Stimulated activated effector memory CD8-positive, alpha-beta T cell treated with anti-CD3 and anti-CD28 coated beads, Interleukin-12 subunit alpha, Interleukin-12 subunit beta, amount 100 ng/mL, for 72 hours (primary cell): ENCODE data around the gene NOC4L.

Source experiments
- ATAC-seq: fragments of 150-1000 bp; cut with Tn5 transposase; 2 replicates; pipeline ENCODE4 v1.10.0; 2021
- DNase-seq, 2 donors: peaks; one replicate each; pipeline ENCODE4 v3.0.0; 2021 to 2022; ENCODE audit warnings: low spot score in 2 of 2
- H3K27ac Mint-ChIP-seq: one replicate; pipeline ENCODE4 v1.8.0; 2022; ENCODE audit warnings: mild to moderate bottlenecking, mixed read lengths
- H3K36me3 Mint-ChIP-seq: one replicate; pipeline ENCODE4 v1.8.0; 2022; ENCODE audit warnings: mild to moderate bottlenecking, mixed read lengths
- H3K4me1 Mint-ChIP-seq: one replicate; pipeline ENCODE4 v1.8.0; 2022; ENCODE audit warnings: mixed read lengths
- H3K4me3 Mint-ChIP-seq: one replicate; pipeline ENCODE4 v1.8.0; 2022; ENCODE audit warnings: mild to moderate bottlenecking, mixed read lengths
- H3K9me3 Mint-ChIP-seq: one replicate; pipeline ENCODE4 v1.8.0; 2022; ENCODE audit warnings: mixed read lengths

The NOC4L gene

DNA sequence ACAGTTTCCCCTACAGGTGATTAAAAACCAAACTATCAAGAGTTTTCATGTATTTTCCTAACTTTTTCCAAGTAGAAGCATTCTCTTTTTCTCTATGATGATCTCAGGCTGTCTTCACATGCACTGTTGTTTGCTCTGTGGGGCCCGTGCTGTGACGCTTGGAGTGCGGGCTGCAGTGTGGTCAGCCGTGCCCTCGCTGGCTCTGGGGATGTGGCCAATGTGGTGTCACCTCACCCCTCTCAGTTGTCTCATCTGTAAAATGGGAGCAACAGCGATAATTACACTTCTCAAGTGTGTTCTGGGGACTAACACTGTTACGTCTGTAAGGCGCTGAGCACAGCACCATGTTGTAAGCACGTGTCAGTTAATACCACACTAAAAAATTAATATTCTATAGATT, 28.8 kb upstream of the NOC4L start:
- DNase-seq, result no peak
- H3K4me3 Mint-ChIP-seq, result no peak overlapping the region

GRCh38 chr12:132116709-132117557, 27.3 kb upstream of the NOC4L start:
- no peaks in the 10 kb centered on the region for H3K4me1 Mint-ChIP-seq
- no peak overlapping the region for H3K27ac Mint-ChIP-seq
- no peaks in the 10 kb centered on the region for H3K9me3 Mint-ChIP-seq

More for the DNA sequence above, 28.8 kb upstream of the NOC4L start:
- no peak for ATAC-seq
- H3K4me1 Mint-ChIP-seq, result no peaks in the 10 kb centered on the region
- H3K36me3 Mint-ChIP-seq, result peaks cover 64% of the 10 kb centered on the region
- H3K27ac Mint-ChIP-seq, result no peak overlapping the region
- H3K9me3 Mint-ChIP-seq, result no peaks in the 10 kb centered on the region

DNA sequence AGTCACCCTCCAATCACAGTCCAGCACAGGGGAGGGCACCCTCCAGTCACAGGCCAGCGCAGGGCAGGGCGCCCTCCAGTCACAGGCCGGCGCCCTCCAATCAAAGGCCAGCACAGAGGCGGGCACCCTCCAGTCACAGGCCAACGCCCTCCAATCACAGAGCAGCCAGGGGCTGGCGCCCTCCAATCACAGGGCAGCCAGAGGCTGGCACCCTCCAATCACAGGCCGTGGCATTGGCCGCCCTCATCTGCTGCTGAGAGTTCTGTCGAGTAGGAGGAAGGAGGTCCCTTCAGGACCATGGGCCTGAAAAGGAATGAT, 26.7 kb upstream of the NOC4L start:
- H3K27ac Mint-ChIP-seq, result no peak overlapping the region
- H3K4me1 Mint-ChIP-seq, result no peaks in the 10 kb centered on the region
- peak; percentile 47 for ATAC-seq
- no peaks in the 10 kb centered on the region for H3K9me3 Mint-ChIP-seq
- peaks cover 55% of the 10 kb centered on the region for H3K36me3 Mint-ChIP-seq
- no peak for DNase-seq
- H3K4me3 Mint-ChIP-seq, result no peak overlapping the region

More at GRCh38 chr12:132116709-132117557, 27.3 kb upstream of the NOC4L start:
- DNase-seq, result no peak
- H3K4me3 Mint-ChIP-seq, result no peak overlapping the region
- ATAC-seq, result peak; percentile 19
- H3K36me3 Mint-ChIP-seq, result peaks cover 59% of the 10 kb centered on the region

- no peaks in the 10 kb centered on the region for H3K4me1 Mint-ChIP-seq
- H3K9me3 Mint-ChIP-seq, result no peaks in the 10 kb centered on the region
- no peak for DNase-seq
- H3K27ac Mint-ChIP-seq, result no peak overlapping the region
- peaks cover 47% of the 10 kb centered on the region for H3K36me3 Mint-ChIP-seq
- H3K4me3 Mint-ChIP-seq, result no peak overlapping the region
- ATAC-seq, result no peak
Observed at GRCh38 chr12:132118876-132119275, 25.4 kb upstream of the NOC4L start.

DNA sequence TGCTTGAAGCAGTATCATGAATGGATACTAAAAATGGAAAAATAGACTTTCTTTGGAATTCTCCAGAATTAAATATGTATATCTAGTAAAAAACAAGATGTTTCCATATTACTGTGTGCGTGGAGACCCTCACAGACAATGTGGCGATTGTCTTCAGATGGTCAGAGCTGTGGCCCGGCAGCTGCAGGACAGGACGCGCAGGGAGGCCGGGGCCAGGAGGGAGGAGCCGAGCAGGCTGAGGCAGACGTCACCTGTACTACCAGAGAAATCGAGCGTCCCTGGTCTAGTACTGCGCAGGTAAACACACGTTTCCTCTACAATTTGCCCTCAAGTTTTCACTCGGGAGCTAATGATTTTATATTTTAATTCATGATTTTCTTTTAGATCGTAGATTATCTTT, 23.0 kb upstream of the NOC4L start:
- Mint-ChIP-seq H3K4me3 (no peak overlapping the region), H3K27ac (no peak overlapping the region), H3K9me3 (no peaks in the 10 kb centered on the region), H3K36me3 (peaks cover 49% of the 10 kb centered on the region), H3K4me1 (no peaks in the 10 kb centered on the region)
- no peak for DNase-seq
- ATAC-seq, result no peak

DNA sequence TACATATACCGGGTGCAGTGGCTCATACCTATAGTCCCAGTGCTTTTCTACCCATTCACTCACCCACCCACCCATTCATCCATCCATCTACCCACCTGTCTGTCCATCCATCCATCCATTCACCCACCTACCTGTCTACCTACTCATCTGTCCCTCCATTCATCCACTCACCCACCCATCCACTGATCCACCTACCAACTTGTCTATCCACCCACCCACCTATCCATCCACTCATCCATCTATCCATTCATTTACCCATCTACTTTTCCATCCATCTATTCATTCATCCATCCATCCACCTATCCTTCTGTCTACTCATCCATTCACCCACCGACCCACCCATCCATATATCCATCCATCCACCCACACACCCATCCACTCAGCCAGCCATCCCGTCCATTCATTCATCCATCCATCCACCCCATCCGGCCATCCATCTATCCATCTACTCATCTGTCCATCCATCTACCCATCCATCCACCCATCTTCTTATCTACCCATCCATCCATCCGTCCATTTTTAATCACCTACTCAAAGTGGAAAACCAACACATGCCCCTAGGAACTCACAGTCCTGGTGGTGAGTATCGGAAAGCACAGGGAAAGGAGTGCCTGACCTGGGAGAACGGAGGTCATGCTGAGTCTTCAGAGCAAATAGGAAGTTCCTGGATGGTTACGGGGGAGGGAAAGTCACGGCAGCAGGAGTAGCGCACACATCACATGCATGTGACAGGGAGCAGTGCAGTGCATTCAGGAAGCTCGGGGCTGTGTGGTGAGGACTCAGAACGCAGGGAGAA, 20.1 kb upstream of the NOC4L start:
- peak overlapping the region; percentile 5 for H3K27ac Mint-ChIP-seq
- no peak for DNase-seq
- peaks cover 3% of the 10 kb centered on the region for H3K9me3 Mint-ChIP-seq
- H3K4me1 Mint-ChIP-seq, result no peaks in the 10 kb centered on the region
- H3K36me3 Mint-ChIP-seq, result peaks cover 70% of the 10 kb centered on the region
- H3K4me3 Mint-ChIP-seq, result no peak overlapping the region
- ATAC-seq, result no peak

GRCh38 chr12:132124766-132125425, 19.4 kb upstream of the NOC4L start:
- H3K36me3 Mint-ChIP-seq, result peaks cover 65% of the 10 kb centered on the region
- H3K4me1 Mint-ChIP-seq, result no peaks in the 10 kb centered on the region
- H3K27ac Mint-ChIP-seq, result no peak overlapping the region
- no peak overlapping the region for H3K4me3 Mint-ChIP-seq
- no peak for ATAC-seq
- H3K9me3 Mint-ChIP-seq, result peaks cover 3% of the 10 kb centered on the region
- DNase-seq, result no peak

GRCh38 chr12:132125736-132126135, 18.5 kb upstream of the NOC4L start:
- Mint-ChIP-seq H3K4me3 (no peak overlapping the region), H3K9me3 (peaks cover 3% of the 10 kb centered on the region), H3K36me3 (peaks cover 58% of the 10 kb centered on the region), H3K4me1 (no peaks in the 10 kb centered on the region), H3K27ac (no peak overlapping the region)
- DNase-seq (no peak), ATAC-seq (no peak)

DNA sequence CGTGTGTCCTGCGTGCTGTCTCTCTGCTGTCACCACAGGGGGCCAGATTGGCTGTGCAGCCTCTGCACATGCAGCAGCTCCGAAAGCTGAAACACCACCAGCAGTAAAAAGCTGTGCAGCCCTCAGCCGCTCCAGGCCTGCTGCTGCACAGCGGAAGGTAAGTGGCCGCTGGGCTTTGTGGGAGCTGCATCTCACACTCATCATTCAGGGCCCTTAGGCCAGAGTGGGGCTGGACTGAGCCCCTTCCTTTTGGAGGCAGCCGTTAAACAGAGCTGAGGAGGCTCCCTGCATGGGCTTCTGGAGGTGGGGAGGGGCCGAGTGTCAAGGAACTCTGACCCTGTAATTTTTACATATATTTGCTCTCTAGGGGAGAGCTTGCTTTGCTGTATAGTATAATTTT, 17.2 kb upstream of the NOC4L start:
- Mint-ChIP-seq H3K27ac (no peak overlapping the region), H3K4me1 (no peaks in the 10 kb centered on the region), H3K9me3 (peaks cover 3% of the 10 kb centered on the region), H3K4me3 (no peak overlapping the region), H3K36me3 (peaks cover 50% of the 10 kb centered on the region)
- ATAC-seq (no peak), DNase-seq (no peak)

DNA sequence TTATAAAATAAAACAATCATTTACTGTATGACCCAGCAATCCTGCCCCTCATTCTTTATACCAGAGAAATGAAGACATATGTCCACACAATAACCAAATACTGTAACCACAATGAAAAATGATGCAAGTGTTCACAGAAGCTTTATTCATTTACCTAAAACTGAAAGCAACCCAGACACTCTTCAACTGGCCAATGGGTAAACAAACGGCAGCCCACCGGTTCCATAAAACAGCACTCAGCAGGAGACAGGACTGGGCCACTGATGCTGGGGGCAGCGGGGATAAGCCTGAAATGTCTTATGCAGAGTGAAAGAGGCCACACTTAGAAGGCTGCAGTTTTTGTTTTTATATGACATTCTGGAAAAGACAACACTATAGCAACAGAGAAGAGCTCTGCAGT, 15.2 kb upstream of the NOC4L start:
- H3K4me3 Mint-ChIP-seq, result no peak overlapping the region
- ATAC-seq (no peak), DNase-seq (no peak)
- H3K4me1 Mint-ChIP-seq, result no peaks in the 10 kb centered on the region
- H3K36me3 Mint-ChIP-seq, result peaks cover 43% of the 10 kb centered on the region
- peaks cover 3% of the 10 kb centered on the region for H3K9me3 Mint-ChIP-seq
- no peak overlapping the region for H3K27ac Mint-ChIP-seq

- Mint-ChIP-seq H3K4me3 (no peak overlapping the region), H3K9me3 (peaks cover 3% of the 10 kb centered on the region), H3K36me3 (peaks cover 28% of the 10 kb centered on the region), H3K4me1 (no peaks in the 10 kb centered on the region), H3K27ac (no peak overlapping the region)
- DNase-seq (no peak), ATAC-seq (no peak)
Observed at GRCh38 chr12:132130690-132131089, 13.6 kb upstream of the NOC4L start.

DNA sequence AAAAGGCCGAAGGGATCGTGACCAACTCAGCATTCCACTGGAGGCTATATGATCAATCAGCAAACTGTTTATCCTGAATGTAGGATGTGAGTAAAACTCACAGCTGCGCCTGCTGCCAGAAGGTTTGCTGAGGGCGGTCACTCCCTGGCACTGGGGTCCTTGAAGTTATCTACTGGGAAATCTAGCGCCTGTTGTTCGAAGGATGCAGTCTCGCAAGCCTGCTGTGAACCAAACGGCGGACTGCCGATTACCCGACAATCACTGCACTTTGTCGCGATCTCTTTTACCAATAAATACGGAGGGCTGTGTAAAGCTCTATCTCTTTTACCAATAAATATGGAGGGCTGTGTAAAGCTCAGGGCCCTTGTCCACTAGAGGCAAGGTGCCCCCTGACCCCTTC, 13.0 kb upstream of the NOC4L start:
- Mint-ChIP-seq H3K9me3 (peaks cover 3% of the 10 kb centered on the region), H3K4me1 (no peaks in the 10 kb centered on the region), H3K27ac (no peak overlapping the region), H3K36me3 (peaks cover 22% of the 10 kb centered on the region), H3K4me3 (no peak overlapping the region)
- no peak for ATAC-seq
- DNase-seq, result no peak

- no peaks in the 10 kb centered on the region for H3K4me1 Mint-ChIP-seq
- DNase-seq (no peak), ATAC-seq (no peak)
- no peak overlapping the region for H3K27ac Mint-ChIP-seq
- H3K9me3 Mint-ChIP-seq, result peaks cover 3% of the 10 kb centered on the region
- H3K4me3 Mint-ChIP-seq, result no peak overlapping the region
- peaks cover 15% of the 10 kb centered on the region for H3K36me3 Mint-ChIP-seq
Observed at GRCh38 chr12:132131952-132132351, 12.3 kb upstream of the NOC4L start.

- peaks cover 12% of the 10 kb centered on the region for H3K36me3 Mint-ChIP-seq
Observed at GRCh38 chr12:132132609-132133430, 11.4 kb upstream of the NOC4L start.

More at GRCh38 chr12:132132609-132133430, 11.4 kb upstream of the NOC4L start:
- no peaks in the 10 kb centered on the region for H3K4me1 Mint-ChIP-seq
- H3K4me3 Mint-ChIP-seq, result no peak overlapping the region
- peaks cover 3% of the 10 kb centered on the region for H3K9me3 Mint-ChIP-seq
- H3K27ac Mint-ChIP-seq, result no peak overlapping the region
- ATAC-seq (peak; percentile 37), DNase-seq (no peak)
